GM19452 (cell line): ENCODE data around the gene TNS1.

ENCODE experiments used
- ATAC-seq: cut with Tn5 transposase; IDR thresholded peaks from one replicate; pipeline ENCODE4 v1.9.1; 2021; ENCODE audit not compliant: unreplicated experiment

TNS1 gene

GRCh38 chr2:217983276-217984233 lies 19.2 kb downstream of the TNS1 start:
- ATAC-seq = no peak

- no peak for ATAC-seq
These were observed 20.8 kb downstream of the TNS1 start for GRCh38 chr2:217981971-217982370.

DNA sequence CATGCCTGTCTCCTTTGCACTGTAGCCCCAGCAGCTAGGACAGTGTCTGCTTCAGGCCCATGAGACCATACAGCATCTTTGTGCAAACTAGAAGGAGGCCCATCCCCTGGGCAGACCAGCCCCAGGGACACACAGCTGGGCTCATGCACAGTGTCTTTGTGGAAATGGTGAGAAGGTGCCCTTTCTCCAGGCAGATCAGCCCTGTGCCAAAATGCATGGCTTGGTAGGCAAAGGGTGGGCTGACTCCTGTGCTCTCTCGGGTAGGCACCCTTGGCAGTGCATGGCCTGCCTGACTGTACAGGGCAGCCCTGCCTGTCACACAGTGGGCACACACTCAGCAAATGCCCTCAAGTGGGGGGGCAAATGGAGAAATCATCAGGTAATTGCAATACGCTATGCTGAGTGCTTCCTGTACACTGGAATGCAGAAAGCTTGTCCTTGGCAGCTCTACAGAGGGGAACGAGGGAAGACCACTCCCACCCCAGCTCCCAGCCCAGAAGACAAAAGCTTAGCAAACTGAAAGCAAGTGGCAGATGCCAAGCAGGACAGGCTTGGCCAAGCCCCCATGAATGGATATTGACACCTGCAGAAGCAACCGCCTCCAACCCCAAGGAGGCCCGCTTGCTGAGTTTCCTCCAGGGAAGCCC lies 21.6 kb downstream of the TNS1 start:
- ATAC-seq = no peak

- no peak for ATAC-seq
These were observed 22.2 kb downstream of the TNS1 start for GRCh38 chr2:217980591-217980990.

DNA sequence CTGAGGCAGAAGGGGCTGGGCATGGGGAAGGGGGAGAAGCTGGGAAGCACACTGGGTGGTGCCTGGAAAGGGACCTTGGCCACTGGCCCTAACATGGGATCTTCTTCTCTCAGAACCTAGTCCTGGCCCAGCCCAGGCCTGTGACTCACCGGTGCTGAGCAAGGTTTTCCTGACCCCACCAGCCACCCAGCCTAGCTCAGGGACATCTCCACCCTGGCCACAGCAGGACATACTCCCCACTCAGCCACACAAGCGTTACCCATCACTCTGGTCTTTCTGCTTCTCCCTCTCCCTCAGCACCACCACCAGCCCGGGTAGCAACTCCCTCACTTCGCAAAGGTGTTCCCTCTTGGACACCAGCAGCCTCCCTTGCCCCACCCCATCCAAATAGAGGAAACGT lies 22.8 kb downstream of the TNS1 start:
- no peak for ATAC-seq

DNA sequence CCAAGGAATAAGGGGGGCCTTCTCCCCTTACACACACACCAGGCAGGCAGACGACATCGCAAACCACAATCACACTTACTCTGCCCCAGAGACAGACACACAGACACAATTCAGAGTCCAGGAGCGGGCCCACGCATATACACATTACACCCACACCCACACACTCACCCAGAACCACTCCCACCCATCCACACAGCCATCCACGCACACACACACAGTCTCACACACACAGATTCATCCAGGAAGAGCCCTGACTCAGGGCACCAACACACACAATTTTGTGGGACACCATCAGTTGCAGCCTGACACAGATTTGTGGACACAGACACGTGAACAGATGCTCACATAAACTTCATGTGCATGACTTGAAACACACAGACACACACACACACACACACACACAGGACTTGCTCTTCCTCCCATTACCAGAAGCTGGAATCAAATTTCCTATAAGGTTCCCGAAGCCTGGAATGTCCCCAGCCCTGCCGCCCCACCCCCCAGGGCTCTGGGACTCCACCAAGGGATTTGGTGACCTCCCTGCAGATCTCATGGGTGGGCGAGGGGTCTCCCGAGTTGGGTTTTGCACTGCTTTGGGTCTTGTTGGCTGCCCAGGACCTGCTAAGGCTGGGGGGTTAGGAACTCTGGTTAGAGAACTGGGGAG lies 23.5 kb downstream of the TNS1 start:
- no peak for ATAC-seq

DNA sequence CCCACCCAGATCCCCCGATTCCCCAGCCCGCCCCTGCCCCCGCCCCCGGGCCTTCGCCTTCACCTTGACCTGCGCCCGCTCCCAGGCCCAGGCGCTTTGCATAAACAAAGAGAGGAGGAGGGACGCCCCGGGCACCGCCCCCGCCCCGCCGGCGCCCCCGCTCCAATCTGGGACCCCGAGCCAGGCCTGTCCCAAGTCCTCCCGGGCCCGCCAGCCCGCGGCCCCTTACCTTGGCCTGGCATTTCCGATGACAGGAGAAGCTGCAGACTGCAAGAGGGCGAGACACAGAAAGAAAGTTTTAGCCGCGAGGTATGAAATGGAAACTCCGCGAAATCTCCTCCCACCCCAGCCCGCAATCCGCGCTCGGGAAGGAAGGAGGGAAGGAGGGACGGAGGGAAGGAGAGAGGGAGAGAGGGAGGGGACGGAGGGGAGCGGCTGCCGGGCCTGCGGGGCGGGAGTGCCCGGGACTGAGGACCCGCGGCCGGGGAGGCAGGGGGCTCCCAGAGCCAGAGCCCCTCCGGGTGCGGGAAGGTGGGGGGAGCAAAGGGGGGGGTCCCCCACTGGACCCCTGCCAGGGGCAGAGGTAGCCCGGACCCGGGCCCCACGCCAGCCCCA lies 24.2 kb downstream of the TNS1 start:
- ATAC-seq = no peak

GRCh38 chr2:217977840-217978535 lies 24.8 kb downstream of the TNS1 start:
- no peak for ATAC-seq

DNA sequence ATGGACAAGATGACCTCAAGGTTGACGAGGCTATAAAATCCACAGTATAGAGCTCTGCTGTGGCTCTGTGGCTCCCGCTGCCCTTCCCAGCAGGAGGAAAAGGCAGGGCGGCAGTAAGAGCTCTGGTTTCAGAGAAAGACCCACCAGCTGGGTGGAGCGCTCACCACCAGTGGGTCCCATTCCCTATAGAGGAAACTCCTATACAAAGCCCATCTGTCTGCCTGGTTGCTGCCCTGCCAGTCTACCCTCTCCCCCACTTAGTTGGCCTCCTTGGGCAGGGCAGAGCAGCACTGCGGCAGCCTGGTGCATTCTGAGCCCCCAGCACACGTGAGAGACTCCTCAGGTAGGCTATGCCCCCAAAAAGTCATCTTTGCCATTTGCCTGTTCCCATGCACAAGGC lies 26.5 kb downstream of the TNS1 start:
- no peak for ATAC-seq

DNA sequence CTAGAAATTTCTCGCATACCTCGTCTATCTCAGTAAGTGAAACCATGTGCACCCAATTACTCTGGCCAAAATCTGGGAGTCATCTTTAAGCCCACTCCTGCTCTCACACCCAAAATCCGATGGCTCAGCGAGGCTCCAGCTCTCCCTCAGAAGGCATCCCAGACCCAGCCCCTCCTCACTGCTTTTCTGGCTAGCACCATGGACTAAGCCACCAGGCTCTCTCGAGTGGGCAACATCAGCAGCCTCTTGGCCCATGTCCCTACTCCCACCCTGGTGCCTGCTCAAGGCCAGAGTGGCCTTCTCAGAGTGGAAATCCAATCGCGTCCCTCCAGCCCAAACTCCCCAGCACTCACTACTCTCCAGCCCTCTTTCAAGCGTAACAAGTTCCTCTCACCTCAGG lies 27.2 kb downstream of the TNS1 start:
- no peak for ATAC-seq

GRCh38 chr2:217974389-217975005 lies 28.3 kb downstream of the TNS1 start:
- no peak for ATAC-seq

DNA sequence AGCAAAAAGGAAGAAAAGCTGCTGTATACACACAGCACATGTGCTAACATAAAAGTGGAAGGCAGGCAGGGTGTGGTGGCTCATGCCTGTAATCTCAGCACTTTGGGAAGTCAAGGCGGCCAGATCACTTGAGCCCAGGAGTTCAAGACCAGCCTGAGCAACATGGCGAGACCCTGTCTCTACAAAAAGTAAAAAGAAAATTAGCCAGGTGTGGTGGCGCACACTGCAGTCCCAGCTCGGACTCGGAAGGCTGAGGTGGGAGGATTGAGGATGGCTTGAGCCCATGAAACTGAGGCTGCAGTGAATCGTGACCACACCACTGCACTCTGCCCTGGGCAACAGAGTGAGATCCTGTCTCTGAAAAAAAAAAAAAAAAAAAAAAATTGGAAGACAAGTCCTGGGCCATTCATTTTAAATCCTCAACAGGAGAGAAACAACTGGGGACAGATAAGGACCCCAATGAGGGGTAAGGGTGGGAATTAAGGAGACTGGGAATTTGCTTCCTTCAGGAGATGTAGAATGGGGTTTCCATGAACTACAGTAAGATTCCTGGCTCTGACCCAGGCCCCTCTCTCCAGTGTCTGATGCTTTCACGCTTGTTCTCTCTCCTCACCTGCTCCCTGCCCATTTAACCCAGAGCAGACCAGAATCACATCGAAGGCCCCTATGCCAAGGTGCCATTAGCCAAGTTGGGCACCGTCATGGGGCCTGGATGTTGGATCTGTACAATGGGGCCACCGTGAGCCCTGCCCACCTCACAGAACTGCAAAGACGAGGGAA lies 29.6 kb downstream of the TNS1 start:
- ATAC-seq = no peak

DNA sequence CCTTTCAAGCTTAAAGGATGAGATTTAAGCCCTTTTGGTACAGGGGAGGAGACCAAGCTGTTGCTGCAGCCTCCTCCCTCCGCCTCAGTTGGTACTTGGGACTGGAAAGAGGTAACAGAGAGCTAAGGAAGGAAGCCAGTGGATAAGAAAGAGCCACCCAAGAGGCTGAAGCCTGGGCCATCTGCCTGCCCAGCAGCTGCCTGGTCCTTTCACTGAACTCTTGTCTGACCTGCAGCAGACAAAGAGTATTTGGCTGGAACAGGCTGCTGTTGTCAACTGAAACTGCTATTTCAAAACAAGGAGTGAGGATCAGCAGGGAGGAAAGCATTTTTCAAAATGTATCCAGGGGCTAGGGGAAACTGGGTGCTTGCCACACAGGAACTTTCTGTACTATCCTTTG lies 30.3 kb downstream of the TNS1 start:
- no peak for ATAC-seq

DNA sequence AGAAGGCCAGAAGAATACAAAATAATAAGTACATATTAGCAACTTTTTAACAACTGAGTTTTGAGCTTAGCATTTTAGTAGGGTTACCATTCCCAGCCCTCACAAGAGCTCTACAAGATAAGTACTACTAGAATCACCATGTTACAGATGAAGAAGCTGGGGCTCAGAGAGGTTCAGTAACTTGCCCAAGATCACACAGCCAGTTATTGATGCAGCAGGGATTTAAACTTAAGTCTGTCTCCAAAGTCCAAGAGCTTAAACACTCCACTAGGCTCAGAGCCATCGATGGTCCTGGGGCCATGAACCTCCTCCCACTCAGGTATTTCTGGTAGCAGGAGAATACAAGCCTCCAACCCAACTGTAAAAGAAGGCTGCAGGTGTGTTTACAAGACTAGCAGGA lies 30.8 kb downstream of the TNS1 start:
- no peak for ATAC-seq

DNA sequence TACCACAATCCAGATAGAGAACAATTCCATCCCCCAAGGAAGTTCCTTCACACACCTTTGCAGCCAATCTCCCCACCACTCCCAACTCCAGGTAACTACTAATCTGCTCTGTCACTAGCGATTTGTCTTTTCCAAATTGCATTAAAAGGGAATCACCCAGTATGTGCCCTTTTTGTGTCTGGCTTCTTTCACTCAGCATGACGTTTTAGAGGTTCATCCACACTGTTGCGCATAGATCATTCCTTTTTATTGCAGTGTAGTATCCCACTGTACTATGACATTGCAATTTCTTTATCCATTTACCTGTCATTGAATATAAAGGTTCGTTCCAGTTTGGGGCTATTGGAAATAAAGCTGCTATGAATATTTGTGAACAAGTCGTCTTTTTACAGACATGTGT lies 31.6 kb downstream of the TNS1 start:
- no peak for ATAC-seq

GRCh38 chr2:217970206-217970605 lies 32.6 kb downstream of the TNS1 start:
- no peak for ATAC-seq

- no peak for ATAC-seq
These were observed 33.2 kb downstream of the TNS1 start for GRCh38 chr2:217969588-217969987.

GRCh38 chr2:217968023-217968422 lies 34.8 kb downstream of the TNS1 start:
- no peak for ATAC-seq

DNA sequence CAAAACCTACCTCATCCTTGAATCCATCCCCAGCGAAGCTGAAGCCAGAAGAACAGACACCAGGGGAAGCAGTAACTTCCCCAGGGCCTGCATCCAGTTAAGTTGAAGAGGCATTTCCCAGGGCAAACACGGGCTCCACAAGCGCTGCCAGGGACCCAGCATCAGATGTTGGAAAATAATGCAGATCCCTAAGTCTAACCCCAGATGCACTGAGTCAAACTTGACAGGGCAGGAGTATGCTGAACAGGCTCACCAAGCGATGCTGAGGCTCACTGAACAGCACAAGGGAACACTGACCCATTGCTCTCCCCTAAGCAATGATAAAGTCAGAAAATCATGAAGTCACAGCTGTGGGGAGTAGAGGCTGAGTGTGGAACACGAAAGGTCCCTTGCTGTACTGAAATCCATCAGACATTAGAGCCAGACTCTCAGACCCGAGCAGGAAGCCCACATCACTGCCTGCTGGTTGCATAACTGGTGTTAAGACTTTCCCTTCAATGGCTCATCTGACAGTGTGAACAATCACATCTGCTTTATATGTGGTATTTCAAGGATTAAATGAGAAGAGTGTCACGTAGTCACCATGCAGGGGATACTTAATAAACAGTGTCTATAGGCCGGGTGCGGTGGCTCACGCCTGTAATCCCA lies 36.2 kb downstream of the TNS1 start:
- no peak for ATAC-seq
